HG02970 (cell line): Measurements from ENCODE around the gene MSI2.

Experiments used
- ATAC-seq: cut with Tn5 transposase; IDR thresholded peaks from one replicate; pipeline ENCODE4 v1.9.1; 2021; ENCODE audit warnings: mild to moderate bottlenecking, moderate library complexity, moderate number of reproducible peaks; ENCODE audit not compliant: unreplicated experiment, low FRiP score

MSI2 gene

GRCh38 chr17:57269052-57269451 lies 12.7 kb downstream of the MSI2 start:
- no peak for ATAC-seq

- ATAC-seq, result no peak
These were observed 13.4 kb downstream of the MSI2 start for GRCh38 chr17:57269598-57270255.

- no peak for ATAC-seq
These were observed 14.5 kb downstream of the MSI2 start for GRCh38 chr17:57270801-57271245.

GRCh38 chr17:57271821-57272220 lies 15.5 kb downstream of the MSI2 start:
- ATAC-seq, result no peak

GRCh38 chr17:57273490-57273889 lies 17.2 kb downstream of the MSI2 start:
- ATAC-seq, result no peak

GRCh38 chr17:57274162-57274561 lies 17.8 kb downstream of the MSI2 start:
- ATAC-seq, result no peak

GRCh38 chr17:57275071-57275764 lies 18.9 kb downstream of the MSI2 start:
- no peak for ATAC-seq

GRCh38 chr17:57276621-57277020 lies 20.3 kb downstream of the MSI2 start:
- ATAC-seq, result no peak

- ATAC-seq, result no peak
These were observed 21.7 kb downstream of the MSI2 start for GRCh38 chr17:57277923-57278604.

- ATAC-seq, result no peak
These were observed 22.5 kb downstream of the MSI2 start for GRCh38 chr17:57278740-57279387.

GRCh38 chr17:57279432-57279831 lies 23.1 kb downstream of the MSI2 start:
- no peak for ATAC-seq

GRCh38 chr17:57281887-57282286 lies 25.6 kb downstream of the MSI2 start:
- no peak for ATAC-seq

GRCh38 chr17:57282296-57282695 lies 26.0 kb downstream of the MSI2 start:
- no peak for ATAC-seq

GRCh38 chr17:57283203-57283971 lies 27.1 kb downstream of the MSI2 start:
- ATAC-seq, result no peak

- ATAC-seq, result no peak
These were observed 28.3 kb downstream of the MSI2 start for GRCh38 chr17:57284583-57284982.

- no peak for ATAC-seq
These were observed 28.8 kb downstream of the MSI2 start for GRCh38 chr17:57284984-57285646.

GRCh38 chr17:57285701-57286100 lies 29.4 kb downstream of the MSI2 start:
- no peak for ATAC-seq

- ATAC-seq, result no peak
These were observed 30.2 kb downstream of the MSI2 start for GRCh38 chr17:57286399-57287105.
